ENCODE data around the gene NLRC3.
"Not testable (repeated sequence)": the region's sequence is repeated elsewhere in the genome, so short reads cannot be mapped to it uniquely, and the experiment has no call there.

Gene NLRC3

GRCh38 chr16:3513892-3514583 lies 63.2 kb downstream of the NLRC3 start:
- no peak for DNase-seq (ENCODE audit: low read depth, low spot score)

- DNase-seq (ENCODE audit: low read depth, low spot score) = no peak
These were observed 65.7 kb downstream of the NLRC3 start for GRCh38 chr16:3511286-3512180.

GRCh38 chr16:3510416-3510815 lies 66.8 kb downstream of the NLRC3 start:
- no peak for DNase-seq (ENCODE audit: low read depth, low spot score)

GRCh38 chr16:3509470-3509928 lies 67.7 kb downstream of the NLRC3 start:
- no peak for DNase-seq (ENCODE audit: low read depth, low spot score)

GRCh38 chr16:3508736-3509135 lies 68.5 kb downstream of the NLRC3 start:
- DNase-seq (ENCODE audit: low read depth, low spot score) = no peak

GRCh38 chr16:3503523-3503922 lies 73.7 kb downstream of the NLRC3 start:
- no peak for DNase-seq (ENCODE audit: low read depth, low spot score)

- DNase-seq (ENCODE audit: low read depth, low spot score) = no peak
These were observed 75.3 kb downstream of the NLRC3 start for GRCh38 chr16:3501783-3502400.

- not testable (repeated sequence) for DNase-seq (ENCODE audit: low read depth, low spot score)
These were observed 75.8 kb downstream of the NLRC3 start for GRCh38 chr16:3501412-3501761.

GRCh38 chr16:3498988-3499387 lies 78.2 kb downstream of the NLRC3 start:
- no peak for DNase-seq (ENCODE audit: low read depth, low spot score)

GRCh38 chr16:3497771-3498170 lies 79.4 kb downstream of the NLRC3 start:
- no peak for DNase-seq (ENCODE audit: low read depth, low spot score)

GRCh38 chr16:3496386-3496785 lies 80.8 kb downstream of the NLRC3 start:
- DNase-seq (ENCODE audit: low read depth, low spot score) = no peak

GRCh38 chr16:3495176-3495575 lies 82.0 kb downstream of the NLRC3 start, which contains the start of gene C16orf90:
TSS of gene C16orf90 (minus strand) at chr16:3495489. CDS start at chr16:3495421, 68 bp downstream.
- no peak for DNase-seq (ENCODE audit: low read depth, low spot score)

GRCh38 chr16:3494386-3494973 lies 82.7 kb downstream of the NLRC3 start:
- DNase-seq (ENCODE audit: low read depth, low spot score) = no peak

GRCh38 chr16:3492356-3492755 lies 84.8 kb downstream of the NLRC3 start:
- no peak for DNase-seq (ENCODE audit: low read depth, low spot score)

GRCh38 chr16:3490911-3491629 lies 86.1 kb downstream of the NLRC3 start:
- no peak for DNase-seq (ENCODE audit: low read depth, low spot score)
